NCI-H69 (cell line): Measurements from ENCODE around the gene APBB2.
"Not testable (repeated sequence)": the region's sequence is repeated elsewhere in the genome, so short reads cannot be mapped to it uniquely, and the experiment has no call there.

ENCODE experiments used
- DNase-seq: peaks from one replicate; lab custom pipeline; 2025; lab: John Stamatoyannopoulos, UW

APBB2 gene

GRCh38 chr4:40934676-40935075 lies 279.7 kb downstream of the APBB2 start:
- no peak for DNase-seq

- no peak for DNase-seq
Observed at GRCh38 chr4:40933272-40934053, 280.9 kb downstream of the APBB2 start.

DNA sequence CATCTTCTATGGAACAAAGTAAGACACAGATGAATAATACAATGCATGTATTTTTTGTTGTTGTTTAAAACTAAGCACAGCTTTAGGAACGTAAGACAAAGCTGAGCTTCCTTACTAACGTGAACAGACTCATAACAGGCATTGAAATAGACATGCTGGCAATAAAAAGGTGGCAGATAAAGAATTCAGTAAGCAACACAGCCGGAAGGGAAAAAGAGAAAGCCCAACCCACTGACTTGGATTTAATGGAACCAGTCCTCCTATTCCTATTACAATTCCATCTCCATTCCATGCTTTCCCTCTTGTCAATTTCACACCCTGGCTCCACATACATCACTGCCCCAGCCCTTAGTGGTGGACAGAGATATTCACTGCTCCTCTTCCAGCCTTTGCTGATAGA lies 282.5 kb downstream of the APBB2 start:
- no peak for DNase-seq

GRCh38 chr4:40931238-40931637 lies 283.1 kb downstream of the APBB2 start:
- DNase-seq = no peak

DNA sequence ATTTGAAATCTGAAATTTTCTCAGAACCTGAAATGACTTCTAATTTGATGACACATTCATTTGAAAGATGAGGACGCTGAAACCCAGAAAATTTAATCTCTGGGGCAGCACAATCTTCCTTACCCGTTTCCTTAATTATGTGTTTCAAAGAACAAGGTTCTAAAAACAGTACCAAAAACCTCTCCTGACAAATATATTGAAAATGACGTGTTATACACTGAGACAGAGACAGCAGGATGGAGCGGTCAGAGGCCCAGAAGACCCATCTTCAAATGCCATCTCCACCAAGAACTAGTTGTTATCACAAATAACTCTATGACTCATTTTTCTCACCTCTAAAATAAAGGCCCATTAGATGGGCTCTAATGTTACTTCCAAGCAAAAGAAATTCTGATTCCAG lies 287.3 kb downstream of the APBB2 start:
- DNase-seq = no peak

DNA sequence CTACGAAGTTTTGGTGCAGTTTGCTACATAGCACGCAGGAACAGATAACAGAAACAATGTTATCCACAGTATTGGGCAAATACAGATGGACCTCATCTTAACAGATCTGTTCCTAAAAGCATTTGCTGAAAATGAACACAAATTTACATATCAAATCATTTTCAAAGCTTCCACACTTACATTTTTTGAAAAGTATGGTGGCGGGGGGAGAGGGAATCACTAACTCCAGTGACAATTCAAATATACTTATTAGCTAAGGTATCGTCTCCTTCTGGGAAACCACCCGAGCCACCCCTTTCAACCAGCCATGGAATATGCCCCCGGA lies 289.6 kb downstream of the APBB2 start:
- DNase-seq = no peak

DNA sequence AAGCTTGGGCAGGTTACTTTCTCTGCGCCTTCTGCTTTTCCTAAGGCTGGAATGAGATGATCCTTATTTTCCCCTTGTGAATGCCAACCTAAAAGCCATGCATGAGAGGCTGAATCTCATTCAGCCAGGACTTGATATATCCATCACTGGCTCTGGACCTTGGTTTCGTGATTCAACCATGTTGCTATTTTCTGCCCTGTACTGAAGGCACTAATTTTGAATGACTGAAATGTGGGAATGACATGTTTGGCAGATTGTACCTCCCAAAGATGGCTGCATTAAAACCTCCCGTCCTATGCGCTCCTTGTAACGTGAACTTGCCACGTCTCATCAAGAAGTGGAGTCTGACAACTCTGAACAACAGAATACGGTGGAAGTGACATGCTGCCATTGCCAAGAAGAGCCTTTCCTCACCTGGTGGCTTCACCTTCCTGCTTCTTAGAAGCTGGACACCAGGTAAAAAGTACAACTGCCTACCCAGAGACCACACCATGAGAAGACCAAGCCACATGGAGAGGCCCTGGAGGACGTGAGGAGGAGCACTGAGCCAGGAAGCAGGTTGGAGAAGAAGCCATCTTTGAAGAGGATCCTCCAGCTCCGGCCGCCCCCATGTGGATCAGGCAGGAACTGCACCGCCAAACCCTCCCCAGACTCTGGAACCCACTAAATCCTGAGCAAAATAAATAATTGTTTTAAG lies 290.1 kb downstream of the APBB2 start:
- peak; percentile 58 for DNase-seq

DNA sequence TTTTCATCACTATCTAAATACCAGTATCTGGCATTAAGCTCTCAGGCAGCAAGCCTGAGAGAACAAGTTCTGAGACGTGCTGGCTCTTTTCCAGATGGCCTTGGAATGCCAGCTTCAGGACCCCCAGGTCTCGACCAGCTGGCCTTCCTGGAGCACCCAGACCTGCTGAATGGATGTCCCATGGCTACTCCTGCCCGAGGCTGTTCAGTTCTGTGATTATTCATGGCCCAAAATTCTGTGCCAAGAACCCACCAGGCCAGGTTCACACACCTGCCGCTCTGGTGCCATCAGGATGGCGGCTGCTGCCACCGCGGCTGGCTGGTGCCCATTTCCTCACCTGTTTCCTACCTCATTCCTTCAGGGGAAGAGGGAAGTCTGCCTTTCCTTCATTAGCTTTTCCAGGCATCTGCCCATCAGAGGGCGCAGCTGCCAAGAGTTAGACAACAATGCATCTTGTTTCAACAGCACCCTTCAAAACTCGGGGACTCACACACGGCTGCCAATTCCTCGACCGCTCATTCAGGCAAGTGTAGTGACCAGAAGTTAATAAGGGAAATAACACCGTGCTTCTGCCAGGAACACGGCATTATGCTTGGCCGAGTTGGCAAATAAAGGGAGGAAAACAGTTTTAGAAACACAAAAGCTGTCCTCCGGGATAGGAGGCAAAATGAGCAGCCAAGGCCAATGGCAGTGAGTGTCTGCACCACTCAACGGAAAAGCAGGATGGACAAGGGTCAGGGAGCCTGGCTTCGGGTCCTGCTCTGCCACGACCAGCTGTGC lies 290.8 kb downstream of the APBB2 start:
- peak; percentile 5 for DNase-seq

DNA sequence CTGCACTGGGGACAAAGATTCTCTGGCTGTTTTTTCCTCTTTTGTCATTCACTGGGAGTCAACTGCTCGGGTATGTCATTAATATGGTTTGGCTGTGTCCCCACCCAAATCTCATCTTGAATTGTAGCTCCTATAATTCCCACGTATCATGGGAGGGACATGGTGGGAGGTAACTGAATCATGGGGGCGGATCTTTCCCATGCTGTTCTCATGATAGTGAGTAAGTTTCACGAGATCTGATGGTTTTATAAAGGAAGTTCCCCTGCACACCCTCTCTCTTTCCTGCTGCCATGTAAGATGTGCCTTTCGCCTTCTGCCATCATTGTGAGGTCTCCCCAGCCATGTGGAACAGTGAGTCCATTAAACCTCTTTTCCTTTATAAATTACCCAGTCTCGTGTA lies 294.4 kb downstream of the APBB2 start:
- DNase-seq = not testable (repeated sequence)

DNA sequence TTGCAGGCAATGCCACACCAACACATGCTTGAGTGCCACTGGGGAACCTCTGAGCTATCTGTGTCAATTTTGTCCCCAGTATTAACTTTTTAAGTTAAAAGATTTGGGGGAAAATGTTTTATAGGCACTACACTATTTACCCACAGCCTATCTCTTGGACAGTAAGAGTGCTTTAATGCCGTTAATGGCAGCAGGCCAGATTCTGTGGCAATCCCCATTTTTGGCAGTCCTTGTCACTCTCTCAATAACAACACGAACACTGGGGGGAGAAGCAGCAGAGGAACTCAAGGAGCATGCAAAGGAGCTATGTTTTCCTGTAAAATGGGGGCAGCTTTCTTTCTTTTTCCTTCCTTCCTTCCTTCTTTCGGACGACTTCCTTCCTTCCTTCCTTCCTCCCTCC lies 296.0 kb downstream of the APBB2 start:
- no peak for DNase-seq

- peak; percentile 28 for DNase-seq
Observed at GRCh38 chr4:40916880-40917279, 297.5 kb downstream of the APBB2 start.

- no peak for DNase-seq
Observed at GRCh38 chr4:40916218-40916555, 298.2 kb downstream of the APBB2 start.

- no peak for DNase-seq
Observed at GRCh38 chr4:40915318-40916217, 298.8 kb downstream of the APBB2 start.

- no peak for DNase-seq
Observed at GRCh38 chr4:40912460-40913184, 301.7 kb downstream of the APBB2 start.

DNA sequence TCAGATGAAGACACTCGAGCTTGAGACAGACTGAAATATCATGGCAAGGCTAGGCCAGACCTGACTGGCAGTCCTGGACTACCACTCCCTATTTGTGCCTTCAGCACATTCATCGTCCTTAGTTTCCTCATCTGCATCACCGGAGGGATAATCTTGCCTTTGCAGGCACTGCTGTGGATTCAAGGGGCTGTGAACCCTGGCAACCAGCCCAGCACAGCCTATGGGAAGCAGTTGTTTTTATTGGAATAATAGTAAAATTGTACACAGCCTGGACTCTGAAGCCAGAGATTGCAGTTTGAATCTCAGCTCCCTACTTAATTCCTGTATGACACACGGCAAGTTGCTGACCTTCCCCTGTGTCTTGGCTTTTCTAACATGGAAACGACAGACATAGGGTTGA lies 303.6 kb downstream of the APBB2 start:
- DNase-seq = no peak

- DNase-seq = peak; percentile 72
Observed at GRCh38 chr4:40909363-40909876, 304.9 kb downstream of the APBB2 start.

GRCh38 chr4:40908702-40909362 lies 305.5 kb downstream of the APBB2 start:
- peak; percentile 77 for DNase-seq

DNA sequence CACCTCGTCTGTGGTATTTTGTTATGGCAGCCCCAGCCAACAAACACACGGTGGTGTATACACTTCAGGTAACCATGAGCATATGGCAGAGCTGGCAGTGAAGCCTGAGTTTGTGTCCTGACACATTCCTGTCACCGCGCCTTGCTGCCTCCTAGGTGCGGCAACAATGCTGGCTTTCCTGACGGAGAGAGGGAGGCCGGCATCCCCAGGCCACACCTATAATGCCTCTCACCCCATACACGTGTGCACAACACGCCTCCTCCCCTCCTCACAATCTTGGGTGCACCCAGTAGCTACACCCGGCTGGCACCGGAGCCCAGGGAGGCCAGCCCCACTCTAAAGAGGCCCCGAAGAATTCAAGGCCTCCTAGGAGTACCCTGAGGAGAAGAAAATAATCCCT lies 306.0 kb downstream of the APBB2 start:
- DNase-seq = no peak

DNA sequence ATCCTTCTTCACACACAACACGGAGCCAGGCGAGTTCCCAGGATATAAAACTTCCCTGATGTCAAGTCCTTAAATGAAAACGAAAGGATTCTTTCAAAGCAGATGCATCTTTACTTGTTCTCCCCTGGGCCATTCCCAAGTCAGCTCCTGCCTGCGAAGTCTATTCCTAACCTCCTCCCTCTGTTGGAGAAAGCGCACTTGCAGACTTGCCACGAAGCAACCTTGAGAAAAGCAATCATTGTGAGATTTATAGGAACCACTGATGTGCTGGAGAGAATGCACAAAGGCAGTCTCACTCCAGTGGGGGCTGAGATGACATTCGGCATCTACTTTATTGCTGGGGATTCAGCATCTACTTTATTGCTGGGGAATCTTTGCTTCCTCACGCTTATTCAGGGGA lies 308.9 kb downstream of the APBB2 start:
- DNase-seq = no peak

DNA sequence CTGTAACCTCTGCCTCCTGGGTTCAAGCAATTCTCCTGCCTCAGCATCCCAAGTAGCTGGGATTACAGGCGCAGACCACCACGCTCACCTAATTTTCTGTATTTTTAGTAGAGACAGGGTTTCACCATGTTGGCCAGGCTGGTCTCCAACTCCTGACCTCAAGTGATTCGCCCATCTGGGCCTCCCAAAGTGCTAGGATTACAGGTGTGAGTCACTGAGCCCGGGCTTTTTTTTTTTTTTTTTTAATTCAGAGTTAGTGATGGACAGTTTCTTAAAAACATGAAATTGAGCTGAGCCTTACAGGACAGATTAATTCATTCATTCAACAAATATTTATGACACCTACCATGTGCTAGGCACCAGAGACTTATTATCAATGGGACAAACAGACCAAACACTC lies 313.8 kb downstream of the APBB2 start:
- not testable (repeated sequence) for DNase-seq
